CD8-positive, alpha-beta memory T cell (primary cell): ENCODE results near the gene CSTF1. TPM values are rescaled to one million over a fixed set of nuclear protein-coding genes. Genes with fewer than 3 reads are reported as not detected.

Source experiments
- CTCF ChIA-PET: fragments of 350-600 bp; sonication (Branson Sonifier 250); formaldehyde crosslinking; loops from one replicate; lab custom pipeline; 2021; ENCODE audit warnings: antibody characterized with exemption; lab: Charles Lee
- POLR2A ChIA-PET: fragments of 350-600 bp; sonication (Branson Sonifier 250); formaldehyde crosslinking; loops from one replicate; lab custom pipeline; 2021; ENCODE audit warnings: antibody characterized with exemption; lab: Charles Lee
- DNase-seq, 5 donors: peaks; one replicate each; pipeline versions ENCODE4 v3.0.0 to v3.0.0-alpha.2; 2020 to 2022; ENCODE audit warnings: mixed read lengths in 1 of 5
- H3K27ac ChIP-seq: one replicate; pipeline ENCODE4 v1.7.0; 2013; ENCODE audit warnings: low read depth, mild to moderate bottlenecking, low read length, moderate library complexity
- H3K27me3 ChIP-seq: 2 replicates; pipeline ENCODE4 v1.7.0; 2013; ENCODE audit warnings: low read length, mild to moderate bottlenecking; ENCODE audit not compliant: insufficient read depth, poor library complexity, severe bottlenecking
- H3K36me3 ChIP-seq: 2 replicates; pipeline ENCODE4 v1.7.0; 2013; ENCODE audit warnings: mild to moderate bottlenecking, low read length, moderate library complexity; ENCODE audit not compliant: insufficient read depth
- H3K4me1 ChIP-seq: 2 replicates; pipeline ENCODE4 v1.7.0; 2013; ENCODE audit warnings: mild to moderate bottlenecking, low read length, moderate library complexity; ENCODE audit not compliant: insufficient read depth
- H3K4me3 ChIP-seq: 2 replicates; pipeline ENCODE4 v1.7.0; 2013; ENCODE audit warnings: mild to moderate bottlenecking, low read length
- H3K9me3 ChIP-seq: 2 replicates; pipeline ENCODE4 v1.7.0; 2013; ENCODE audit warnings: mild to moderate bottlenecking, low read length
- H3K27ac Mint-ChIP-seq, 8 donors: one replicate each; pipeline ENCODE4 v1.8.0; 2020 to 2021; ENCODE audit warnings: mixed read lengths in 8 of 8, mild to moderate bottlenecking in 6 of 8, inconsistent platforms in 3 of 8, moderate library complexity in 3 of 8
- H3K27me3 Mint-ChIP-seq, 2 donors: one replicate each; pipeline ENCODE4 v1.8.0; 2020 to 2021; ENCODE audit warnings: mixed read lengths in 2 of 2, mild to moderate bottlenecking in 1 of 2, moderate library complexity in 1 of 2
- H3K36me3 Mint-ChIP-seq, 3 donors: one replicate each; pipeline ENCODE4 v1.8.0; 2020 to 2021; ENCODE audit warnings: mixed read lengths in 3 of 3, inconsistent platforms in 1 of 3, mild to moderate bottlenecking in 1 of 3
- H3K4me1 Mint-ChIP-seq, 3 donors: one replicate each; pipeline ENCODE4 v1.8.0; 2020 to 2021; ENCODE audit warnings: mixed read lengths in 3 of 3, inconsistent platforms in 1 of 3, mild to moderate bottlenecking in 1 of 3
- H3K4me3 Mint-ChIP-seq, 7 donors: one replicate each; pipeline ENCODE4 v1.8.0; 2020 to 2021; ENCODE audit warnings: mixed read lengths in 7 of 7, mild to moderate bottlenecking in 6 of 7, moderate library complexity in 4 of 7, inconsistent platforms in 2 of 7
- H3K9me3 Mint-ChIP-seq, 5 donors: one replicate each; pipeline ENCODE4 v1.8.0; 2020 to 2022; ENCODE audit warnings: mixed read lengths in 5 of 5, mild to moderate bottlenecking in 3 of 5, moderate library complexity in 2 of 5, inconsistent platforms in 1 of 5
- polyA plus RNA-seq: library from polyadenylated mRNA; unstranded; fragments of 300-500 nt; fragmentation: Illumina TruSeq; gene quantifications from one replicate; pipeline ENCODE4 v1.2.3, GENCODE V29; 2021
- total RNA-seq, 2 experiments: library from RNA; stranded (reverse); gene quantifications; one replicate each; pipeline ENCODE4 v1.2.3, GENCODE V29; 2021

The CSTF1 gene
- total and polyA plus RNA-seq, 3 experiments from 2014 or later, result 37.0 to 54.7 (median 54.2) TPM

DNA sequence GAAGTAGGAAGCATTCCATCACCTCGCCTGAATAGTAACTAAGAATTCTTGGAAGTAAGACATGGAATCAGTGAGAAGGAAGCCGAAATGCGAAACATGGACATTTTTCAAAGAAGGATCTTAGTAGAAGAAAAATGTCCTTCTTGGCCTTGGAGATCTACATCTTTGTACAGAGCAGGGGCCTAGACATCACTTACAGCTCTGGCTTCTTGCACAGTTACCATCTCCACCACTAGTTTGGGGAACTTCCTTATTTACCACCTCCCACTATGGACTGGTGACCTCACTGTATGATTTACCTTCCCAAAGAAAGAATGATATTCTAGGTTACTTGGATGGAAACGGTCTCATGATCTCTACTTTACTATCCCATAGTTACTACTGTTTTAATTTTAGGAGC, 35.4 kb downstream of the CSTF1 start:
- Mint-ChIP-seq H3K4me3 (peak overlapping the region in 5 of 7 donors; percentile 5 to 90 (median 25)), H3K9me3 (no peaks in the 10 kb centered on the region), H3K27ac (peak overlapping the region in 4 of 8 donors; percentile 16 to 66 (median 36)), H3K36me3 (peaks cover 0 to 9% (median 2%) of the 10 kb centered on the region in 3 donors), H3K4me1 (peaks cover 39 to 54% (median 52%) of the 10 kb centered on the region in 3 donors), H3K27me3 (peaks cover 0 to 1% of the 10 kb centered on the region in 2 donors)
- CTCF ChIA-PET, result interaction anchor here (1.7 to 3.2 kb wide), 2 partner anchors 8 to 41 kb away, joined by 5 to 11 read pairs; partner anchors contain the start of gene RTF2
- Histone ChIP-seq H3K36me3 (no peaks in the 10 kb centered on the region), H3K9me3 (no peaks in the 10 kb centered on the region), H3K4me3 (no peak overlapping the region), H3K4me1 (peaks cover 38% of the 10 kb centered on the region), H3K27me3 (no peaks in the 10 kb centered on the region), H3K27ac (no peak overlapping the region)
- no peak for DNase-seq
- POLR2A ChIA-PET, result no interaction called here

DNA sequence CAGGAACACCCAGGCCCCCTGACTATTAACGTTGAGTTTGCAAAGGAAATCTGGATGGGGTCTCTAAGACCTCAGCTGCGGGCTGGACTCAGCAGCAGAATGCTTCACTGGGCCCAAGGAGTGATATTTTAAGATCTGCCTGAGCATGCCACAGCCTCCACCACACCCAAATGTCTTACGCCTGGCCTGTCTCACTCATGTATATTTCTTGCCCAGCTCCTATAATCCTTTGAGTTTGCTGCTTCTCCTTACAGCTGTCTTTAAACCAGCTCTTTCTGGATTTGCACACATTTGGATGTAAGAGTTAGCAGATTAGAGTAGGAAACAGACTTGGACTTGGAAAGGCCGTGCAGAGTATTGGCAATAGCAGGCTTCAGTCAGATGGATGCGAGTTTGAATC, 36.0 kb downstream of the CSTF1 start:
- Histone ChIP-seq H3K27ac (no peak overlapping the region), H3K4me3 (no peak overlapping the region), H3K9me3 (no peaks in the 10 kb centered on the region), H3K4me1 (peaks cover 40% of the 10 kb centered on the region), H3K27me3 (no peaks in the 10 kb centered on the region), H3K36me3 (no peaks in the 10 kb centered on the region)
- CTCF ChIA-PET, result interaction anchor here (1.2 to 3.2 kb wide), 3 partner anchors 9 to 40 kb away, joined by 3 to 11 read pairs (median 5); partner anchors contain the start of gene RTF2
- Mint-ChIP-seq H3K9me3 (no peaks in the 10 kb centered on the region), H3K27ac (peak overlapping the region in 7 of 8 donors; percentile 25 to 94 (median 41)), H3K4me3 (peak overlapping the region in 6 of 7 donors; percentile 30 to 91 (median 88)), H3K36me3 (peaks cover 0 to 9% (median 2%) of the 10 kb centered on the region in 3 donors), H3K27me3 (peaks cover 0 to 1% of the 10 kb centered on the region in 2 donors), H3K4me1 (peaks cover 44 to 59% (median 54%) of the 10 kb centered on the region in 3 donors)
- no peak for DNase-seq
- POLR2A ChIA-PET, result no interaction called here

DNA sequence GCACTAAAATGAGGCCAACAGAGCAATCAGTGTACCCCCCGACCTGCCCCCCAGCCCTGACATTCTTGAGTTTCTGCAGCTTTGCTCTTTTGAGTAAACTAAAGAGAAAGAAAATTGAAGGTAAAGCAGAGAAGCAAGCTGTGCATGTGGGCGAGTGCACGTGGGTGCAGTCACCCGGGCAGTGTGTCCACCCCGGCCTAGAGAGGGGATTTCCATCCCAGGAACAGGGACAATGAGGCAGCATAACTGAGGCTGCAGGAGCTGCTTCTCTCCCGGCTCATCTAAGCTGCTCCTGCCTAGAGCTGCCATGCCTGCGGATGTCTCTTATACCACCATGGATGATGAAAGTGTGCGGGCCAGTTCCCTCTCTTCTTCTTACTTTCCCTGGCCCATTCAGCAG, 36.4 kb downstream of the CSTF1 start:
- no peaks in the 10 kb centered on the region for H3K36me3 ChIP-seq
- peaks cover 45% of the 10 kb centered on the region for H3K4me1 ChIP-seq
- Mint-ChIP-seq H3K4me3 (peak overlapping the region; percentile 72 to 91 (median 88)), H3K36me3 (peaks cover 0 to 10% (median 2%) of the 10 kb centered on the region in 3 donors), H3K4me1 (peaks cover 49 to 64% (median 58%) of the 10 kb centered on the region in 3 donors), H3K27ac (peak overlapping the region; percentile 41 to 98 (median 94)), H3K27me3 (peaks cover 0 to 1% of the 10 kb centered on the region in 2 donors), H3K9me3 (no peaks in the 10 kb centered on the region)
- POLR2A ChIA-PET, result no interaction called here
- H3K4me3 ChIP-seq, result peak overlapping the region; percentile 63
- no peak overlapping the region for H3K27ac ChIP-seq
- no peaks in the 10 kb centered on the region for H3K27me3 ChIP-seq
- CTCF ChIA-PET, result interaction anchor here (1.2 to 3.2 kb wide), 4 partner anchors 9 to 40 kb away, joined by 3 to 11 read pairs (median 4); partner anchors contain the start of genes AURKA, CSTF1 and RTF2
- H3K9me3 ChIP-seq, result no peaks in the 10 kb centered on the region
- no peak for DNase-seq

- Histone ChIP-seq H3K36me3 (no peaks in the 10 kb centered on the region), H3K9me3 (no peaks in the 10 kb centered on the region), H3K27ac (no peak overlapping the region), H3K4me1 (peaks cover 49% of the 10 kb centered on the region), H3K4me3 (peak overlapping the region; percentile 63), H3K27me3 (no peaks in the 10 kb centered on the region)
- peaks cover 0 to 14% (median 2%) of the 10 kb centered on the region in 3 donors for H3K36me3 Mint-ChIP-seq
- peaks cover 0 to 1% of the 10 kb centered on the region in 2 donors for H3K27me3 Mint-ChIP-seq
- H3K4me3 Mint-ChIP-seq, result peak overlapping the region; percentile 72 to 91 (median 88)
- H3K4me1 Mint-ChIP-seq, result peaks cover 52 to 69% (median 63%) of the 10 kb centered on the region in 3 donors
- ChIA-PET CTCF (interaction anchor here (1.2 to 3.2 kb wide), 4 partner anchors 10 to 37 kb away, joined by 3 to 11 read pairs (median 4); partner anchors contain the start of genes AURKA and CSTF1), POLR2A (no interaction called here)
- H3K27ac Mint-ChIP-seq, result peak overlapping the region; percentile 41 to 98 (median 94)
- no peaks in the 10 kb centered on the region for H3K9me3 Mint-ChIP-seq
- DNase-seq, result no peak
Observed at GRCh38 chr20:56429502-56429901, 37.1 kb downstream of the CSTF1 start.

GRCh38 chr20:56429941-56430340, 37.5 kb downstream of the CSTF1 start:
- H3K27ac Mint-ChIP-seq, result peak overlapping the region; percentile 41 to 98 (median 94)
- H3K36me3 ChIP-seq, result no peaks in the 10 kb centered on the region
- no peak overlapping the region for H3K27ac ChIP-seq
- ChIA-PET CTCF (interaction anchor here (1.3 to 3.2 kb wide), 3 partner anchors 11 to 38 kb away, joined by 3 to 11 read pairs (median 6); partner anchors contain the start of genes AURKA and CSTF1), POLR2A (no interaction called here)
- no peaks in the 10 kb centered on the region for H3K27me3 ChIP-seq
- H3K4me3 ChIP-seq, result peak overlapping the region; percentile 63
- H3K27me3 Mint-ChIP-seq, result peaks cover 0 to 1% of the 10 kb centered on the region in 2 donors
- H3K4me1 Mint-ChIP-seq, result peaks cover 53 to 72% (median 66%) of the 10 kb centered on the region in 3 donors
- DNase-seq, result no peak
- no peaks in the 10 kb centered on the region for H3K9me3 Mint-ChIP-seq
- no peaks in the 10 kb centered on the region for H3K9me3 ChIP-seq
- peaks cover under 1 to 14% (median 2%) of the 10 kb centered on the region in 3 donors for H3K36me3 Mint-ChIP-seq
- H3K4me3 Mint-ChIP-seq, result peak overlapping the region; percentile 72 to 91 (median 88)
- H3K4me1 ChIP-seq, result peaks cover 49% of the 10 kb centered on the region

DNA sequence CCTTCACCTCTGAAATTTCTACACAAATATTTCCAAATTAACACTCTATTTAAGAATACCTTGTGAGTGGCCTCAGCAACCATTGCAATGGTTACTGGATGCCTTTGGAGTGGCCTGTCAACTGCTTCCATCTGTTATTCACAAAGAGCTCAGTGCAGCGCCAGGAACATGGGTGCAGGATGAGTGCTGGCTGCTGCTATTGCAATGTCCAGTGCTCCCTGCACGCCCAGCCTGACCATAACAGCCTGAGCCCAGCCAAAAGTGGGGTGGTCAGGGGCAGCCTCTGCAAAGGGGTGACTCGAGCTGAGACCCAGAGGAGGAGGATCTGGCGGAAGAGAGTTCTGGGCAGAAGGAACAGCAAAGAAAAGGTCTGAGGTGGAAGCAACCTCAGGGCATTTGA, 38.0 kb downstream of the CSTF1 start:
- Mint-ChIP-seq H3K4me1 (peaks cover 55 to 74% (median 64%) of the 10 kb centered on the region in 3 donors), H3K36me3 (peaks cover 2 to 14% (median 2%) of the 10 kb centered on the region in 3 donors), H3K27me3 (peaks cover 0 to 1% of the 10 kb centered on the region in 2 donors), H3K4me3 (peak overlapping the region in 6 of 7 donors; percentile 72 to 91 (median 88)), H3K9me3 (no peaks in the 10 kb centered on the region), H3K27ac (peak overlapping the region in 7 of 8 donors; percentile 41 to 98 (median 89))
- no peaks in the 10 kb centered on the region for H3K9me3 ChIP-seq
- H3K36me3 ChIP-seq, result no peaks in the 10 kb centered on the region
- H3K27ac ChIP-seq, result no peak overlapping the region
- POLR2A ChIA-PET, result no interaction called here
- H3K4me1 ChIP-seq, result peaks cover 49% of the 10 kb centered on the region
- CTCF ChIA-PET, result interaction anchor here (2.4 to 3.2 kb wide), 2 partner anchors 11 to 21 kb away, joined by 6 to 11 read pairs; no protein-coding TSS in a partner anchor
- no peak overlapping the region for H3K4me3 ChIP-seq
- H3K27me3 ChIP-seq, result no peaks in the 10 kb centered on the region
- DNase-seq, result no peak

DNA sequence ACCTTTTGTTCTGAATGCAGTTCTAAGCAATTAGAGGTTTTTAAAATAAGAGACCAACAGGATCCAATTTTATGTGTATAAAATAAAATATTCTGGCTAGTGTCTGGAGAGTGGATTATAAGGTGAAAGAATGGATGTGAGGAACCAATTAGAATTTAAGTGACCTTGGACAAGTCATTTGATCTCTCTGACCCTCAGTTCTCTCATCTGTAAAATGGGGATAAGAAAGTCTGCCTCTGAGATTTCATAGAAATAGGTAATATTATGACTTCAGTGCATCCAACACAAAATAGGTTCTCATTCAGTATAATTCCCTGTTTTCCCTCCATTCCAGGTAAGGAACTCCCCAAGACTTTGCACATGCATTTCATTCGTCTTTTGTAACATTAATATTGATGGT, 38.5 kb downstream of the CSTF1 start:
- Mint-ChIP-seq H3K27me3 (peaks cover 0 to 1% of the 10 kb centered on the region in 2 donors), H3K27ac (peak overlapping the region in 5 of 8 donors; percentile 41 to 89 (median 56)), H3K9me3 (no peaks in the 10 kb centered on the region), H3K4me1 (peaks cover 56 to 71% (median 63%) of the 10 kb centered on the region in 3 donors), H3K36me3 (peaks cover 2 to 14% (median 2%) of the 10 kb centered on the region in 3 donors), H3K4me3 (peak overlapping the region in 1 of 7 donors; percentile 44)
- Histone ChIP-seq H3K9me3 (no peaks in the 10 kb centered on the region), H3K36me3 (no peaks in the 10 kb centered on the region), H3K27me3 (no peaks in the 10 kb centered on the region), H3K27ac (no peak overlapping the region), H3K4me3 (no peak overlapping the region), H3K4me1 (peaks cover 49% of the 10 kb centered on the region)
- no peak for DNase-seq
- CTCF ChIA-PET, result interaction anchor here (2.4 to 3.2 kb wide), 2 partner anchors 12 to 22 kb away, joined by 6 to 11 read pairs; no protein-coding TSS in a partner anchor
- POLR2A ChIA-PET, result interaction anchor here (0.5 kb wide), 1 partner anchor 33 kb away, joined by 3 read pairs; no protein-coding TSS in a partner anchor
